A673 (cell line): ENCODE data around the gene ESF1.

ENCODE experiments used
- EZH2 ChIP-seq: fragments of 200-600 bp; sonication (generic); IDR thresholded peaks from 2 replicates; pipeline ENCODE4 v1.6.1; 2017; ENCODE audit warnings: borderline replicate concordance, low read depth, mild to moderate bottlenecking, mixed read lengths, antibody characterized with exemption, low read length; ENCODE audit not compliant: poor library complexity, severe bottlenecking
- TF ChIP-seq, protein P1 (sequence below): fragments of 300-800, 200-600 bp; sonication (generic); conservative IDR thresholded peaks from 2 replicates; pipeline ENCODE4 v1.5.1; 2017; ENCODE audit warnings: low read depth, mild to moderate bottlenecking, antibody characterized with exemption, low read length, moderate library complexity, mixed read lengths

- TF ChIP-seq, protein P1, sequence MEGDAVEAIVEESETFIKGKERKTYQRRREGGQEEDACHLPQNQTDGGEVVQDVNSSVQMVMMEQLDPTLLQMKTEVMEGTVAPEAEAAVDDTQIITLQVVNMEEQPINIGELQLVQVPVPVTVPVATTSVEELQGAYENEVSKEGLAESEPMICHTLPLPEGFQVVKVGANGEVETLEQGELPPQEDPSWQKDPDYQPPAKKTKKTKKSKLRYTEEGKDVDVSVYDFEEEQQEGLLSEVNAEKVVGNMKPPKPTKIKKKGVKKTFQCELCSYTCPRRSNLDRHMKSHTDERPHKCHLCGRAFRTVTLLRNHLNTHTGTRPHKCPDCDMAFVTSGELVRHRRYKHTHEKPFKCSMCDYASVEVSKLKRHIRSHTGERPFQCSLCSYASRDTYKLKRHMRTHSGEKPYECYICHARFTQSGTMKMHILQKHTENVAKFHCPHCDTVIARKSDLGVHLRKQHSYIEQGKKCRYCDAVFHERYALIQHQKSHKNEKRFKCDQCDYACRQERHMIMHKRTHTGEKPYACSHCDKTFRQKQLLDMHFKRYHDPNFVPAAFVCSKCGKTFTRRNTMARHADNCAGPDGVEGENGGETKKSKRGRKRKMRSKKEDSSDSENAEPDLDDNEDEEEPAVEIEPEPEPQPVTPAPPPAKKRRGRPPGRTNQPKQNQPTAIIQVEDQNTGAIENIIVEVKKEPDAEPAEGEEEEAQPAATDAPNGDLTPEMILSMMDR, result no peak
- TF ChIP-seq EZH2, result no peak
These were observed 37.2 kb upstream of the ESF1 start for GRCh38 chr20:13821876-13822275.
